Spleen (tissue), 7 donors: ENCODE results near the gene C5orf58.

Experiments used
- CTCF ChIP-seq, 11 experiments: fragments of 200-600 bp in 7 of 11; fragments of 450-650 bp in 4 of 11; sonication (generic) in 4 of 11; IDR thresholded peaks in 8 of 11; conservative IDR thresholded peaks in 3 of 11; 1 replicate in 7 of 11; 2 replicates in 4 of 11; pipeline versions ENCODE4 v1.4.0 to v1.8.0; 2016 to 2021; ENCODE audit warnings: antibody characterized with exemption in 11 of 11, inconsistent platforms in 4 of 11, mild to moderate bottlenecking in 1 of 11
- POLR2A ChIP-seq, 3 donors: fragments of 450-650 bp; IDR thresholded peaks; one replicate each; pipeline ENCODE4 v1.5.1; 2017; ENCODE audit warnings: antibody characterized with exemption in 3 of 3, mild to moderate bottlenecking in 1 of 3
- POLR2AphosphoS5 ChIP-seq, 3 donors: sonication (generic); formaldehyde crosslinking; IDR thresholded peaks; one replicate each; pipeline ENCODE4 v1.5.1; 2017; ENCODE audit warnings: antibody characterized with exemption in 3 of 3
- donor health status: DM: no; HTN: no; CAD: no; lungs with moderate emphysema.
- donor health status: DM: no; HTN: no; CAD: no.
- donor health status: DM: no; HTN: no; CAD: no.

GRCh38 chr5:170294556-170294955 is 61.8 kb downstream of the C5orf58 start:
- TF ChIP-seq CTCF (IDR thresholded peaks at IDR 0.05 in 8 of 11, conservative IDR thresholded peaks at IDR 0.05 in 3 of 11), result no peak
- TF ChIP-seq POLR2A (IDR thresholded peaks at IDR 0.05), result no peak
- no peak for TF ChIP-seq POLR2AphosphoS5 (IDR thresholded peaks at IDR 0.05)
